SK-N-SH (cell line): ENCODE data around the gene ZNF91.

Experiments
- CTCF ChIP-seq: fragments of 200-600 bp; sonication (generic); IDR thresholded peaks from 2 replicates; pipeline ENCODE4 v1.6.1; 2017; ENCODE audit warnings: antibody characterized with exemption, mild to moderate bottlenecking, moderate library complexity
- PBX3 ChIP-seq: IDR thresholded peaks from 2 replicates; pipeline ENCODE4; 2012
- POLR2AphosphoS5 ChIP-seq: IDR thresholded peaks from 2 replicates; pipeline ENCODE4 v1.6.1; 2012; ENCODE audit warnings: low read depth, low read length
- TCF12 ChIP-seq: IDR thresholded peaks from 2 replicates; pipeline ENCODE4 v1.4.0; 2012
- TEAD4 ChIP-seq: IDR thresholded peaks from 2 replicates; pipeline ENCODE4 v1.4.0; 2012; ENCODE audit warnings: mild to moderate bottlenecking, borderline replicate concordance; ENCODE audit not compliant: insufficient read depth

GRCh38 chr19:23312515-23312914 is 82.8 kb downstream of the ZNF91 start:
- TF ChIP-seq CTCF = no peak
- no peak for TF ChIP-seq POLR2AphosphoS5
- TF ChIP-seq TEAD4 = no peak
- TF ChIP-seq PBX3 = no peak
- no peak for TF ChIP-seq TCF12
